ENCODE results near the gene CLEC11A. TPM values are rescaled to one million over a fixed set of nuclear protein-coding genes. Genes with fewer than 3 reads are reported as not detected.
A peak's percentile ranks its signal among the peaks of the same experiment; 100 is the strongest.

Gene CLEC11A
- total and polyA plus RNA-seq, 9 of the 15 experiments (the other 6 are each of a cell fraction or from before 2014, with no cell fraction given): 0.39 to 43.9 (median 3.4) TPM

DNA sequence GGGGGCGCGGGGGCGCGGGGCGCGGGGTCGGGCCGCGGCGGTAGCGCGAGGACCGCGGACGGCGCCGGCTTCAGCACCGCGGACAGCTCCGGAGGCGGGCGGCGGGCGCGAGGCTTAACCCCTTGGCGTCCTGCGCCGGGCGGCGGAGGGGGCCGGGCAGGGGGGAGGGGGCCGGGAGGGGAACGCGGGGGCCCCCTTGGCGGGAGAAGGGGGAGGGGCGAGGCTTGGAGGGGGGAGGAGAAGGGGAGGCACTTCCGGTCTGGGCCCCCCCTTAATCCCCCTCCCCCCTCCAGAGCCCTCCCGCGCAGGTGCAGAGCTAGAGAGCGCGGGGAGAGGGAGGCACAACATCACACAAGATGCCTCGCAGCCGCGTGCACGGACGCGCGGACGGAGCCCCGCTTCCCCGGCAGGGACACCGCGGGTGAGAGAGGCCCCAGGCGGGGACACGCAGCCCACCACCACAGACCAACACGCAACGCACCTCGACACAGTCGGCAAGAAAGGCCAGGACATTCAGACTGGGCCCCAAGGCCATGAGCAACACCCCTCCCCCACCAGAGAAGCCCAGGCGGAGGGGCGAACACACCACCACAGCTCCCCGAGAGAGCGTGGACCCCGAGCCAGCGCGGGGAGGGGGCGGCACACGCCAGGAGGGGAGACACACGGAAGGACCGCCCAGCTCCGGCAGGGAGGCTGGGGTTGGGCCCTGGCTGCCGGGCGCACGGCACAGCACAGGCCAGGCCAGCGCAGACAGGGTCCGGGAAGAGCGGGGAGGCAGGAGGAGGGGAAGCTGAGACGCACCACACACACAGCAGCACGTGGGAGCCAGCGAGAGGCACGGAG lies 27.7 kb upstream of the CLEC11A start:
- no peaks in the 10 kb centered on the region for H3K9me3 ChIP-seq (replicated peaks; ENCODE audit: control insufficient read depth, insufficient read depth, low read depth, low read length)
- H3K4me2 ChIP-seq (ENCODE audit: insufficient read depth, low read length): no peak overlapping the region
- peaks cover 21% of the 10 kb centered on the region for H4K20me1 ChIP-seq (replicated peaks; ENCODE audit: control insufficient read depth, insufficient read depth, low read length)
- H3K27me3 ChIP-seq (ENCODE audit: control insufficient read depth in 2 of 2, insufficient read depth in 2 of 2, low read length in 2 of 2): peaks cover 11 to 59% of the 10 kb centered on the region in 2 experiments; a peak in 4 of 5 replicates
- BruUV-seq (replicated peaks): no TSS peak
- DNase-seq (ENCODE audit: extremely low read depth in 1 of 4, low spot score in 3 of 4): peak; percentile 53 to 87 (median 80)
- no peak overlapping the region for H3K27ac ChIP-seq (ENCODE audit: extremely low read depth, low read depth, low read length)
- 13% methylated on average over 33 of the region's 81 CpGs for WGBS (ENCODE audit: insufficient coverage, low coverage, missing lambda C conversion rate)
- H2AFZ ChIP-seq (ENCODE audit: low read depth, low read length): no peak overlapping the region
- peaks cover 0 to 24% of the 10 kb centered on the region in 2 experiments; a peak in 2 of 5 replicates for H3K4me1 ChIP-seq (replicated peaks in 1 of 2; ENCODE audit: control insufficient read depth in 2 of 2, insufficient read depth in 2 of 2, low read length in 2 of 2)
- ChIA-PET CTCF (ENCODE audit: low intra/inter-chr PET ratio) (no interaction called here), POLR2A (no interaction called here)
- intact Hi-C loops (cut with micrococcal nuclease): no loop called here
- no peaks in the 10 kb centered on the region for H3K79me2 ChIP-seq (ENCODE audit: control insufficient read depth, insufficient read depth, low read length)
- H3K36me3 ChIP-seq (ENCODE audit: control insufficient read depth, insufficient read depth, low read length): no peaks in the 10 kb centered on the region
- FAIRE-seq: no peak
- no peak overlapping the region for H3K4me3 ChIP-seq
- H3K9me1 ChIP-seq (ENCODE audit: control insufficient read depth, insufficient read depth, low read length): no peaks in the 10 kb centered on the region
- peak; percentile 93 for ATAC-seq
- H3K9ac ChIP-seq (ENCODE audit: insufficient read depth in 1 of 2, low read depth in 2 of 2, low read length in 2 of 2): no peak overlapping the region
- in situ Hi-C loops (cut with MboI): no loop called here
- TF ChIP-seq, protein P1, sequence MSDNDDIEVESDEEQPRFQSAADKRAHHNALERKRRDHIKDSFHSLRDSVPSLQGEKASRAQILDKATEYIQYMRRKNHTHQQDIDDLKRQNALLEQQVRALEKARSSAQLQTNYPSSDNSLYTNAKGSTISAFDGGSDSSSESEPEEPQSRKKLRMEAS (CRISPR knock-in tag; IDR thresholded peaks at IDR 0.05): peak; percentile 15; the same call in 1 of the 2 replicates
- TF ChIP-seq ZNF280B (CRISPR knock-in tag; IDR thresholded peaks at IDR 0.05) (no peak), ZKSCAN3 (CRISPR knock-in tag; IDR thresholded peaks at IDR 0.05) (no peak), CREM (IDR thresholded peaks at IDR 0.05; ENCODE audit: low read depth) (peak; percentile 43; the same call in 1 of the 2 replicates), FOSL1 (tag; conservative IDR thresholded peaks at IDR 0.05) (no peak), PRMT5 (CRISPR knock-in tag; IDR thresholded peaks at IDR 0.05) (peak; percentile 75; the same call in 1 of the 2 replicates), MIER1 (IDR thresholded peaks at IDR 0.05; ENCODE audit: low read depth) (0 out of 2 replicates have a peak, but pooled peaks have one; percentile 2), KDM1A (IDR thresholded peaks at IDR 0.05) (peak in 1 of 2 experiments; percentile 18; a peak in 1 of 4 replicates), GABPA (tag; conservative IDR thresholded peaks at IDR 0.05; ENCODE audit: low read depth) (peak; percentile 46; the same call in 1 of the 2 replicates), NRF1 (conservative IDR thresholded peaks at IDR 0.05 in 1 of 2, IDR thresholded peaks at IDR 0.05 in 1 of 2) (peak; percentile 21 to 27; a peak in 2 of 4 replicates), ZBTB7A (IDR thresholded peaks at IDR 0.05; ENCODE audit: borderline replicate concordance, control insufficient read depth, low read depth, low read length) (peak; percentile 66; the same call in 1 of the 2 replicates)
- TF ChIP-seq, protein P2, sequence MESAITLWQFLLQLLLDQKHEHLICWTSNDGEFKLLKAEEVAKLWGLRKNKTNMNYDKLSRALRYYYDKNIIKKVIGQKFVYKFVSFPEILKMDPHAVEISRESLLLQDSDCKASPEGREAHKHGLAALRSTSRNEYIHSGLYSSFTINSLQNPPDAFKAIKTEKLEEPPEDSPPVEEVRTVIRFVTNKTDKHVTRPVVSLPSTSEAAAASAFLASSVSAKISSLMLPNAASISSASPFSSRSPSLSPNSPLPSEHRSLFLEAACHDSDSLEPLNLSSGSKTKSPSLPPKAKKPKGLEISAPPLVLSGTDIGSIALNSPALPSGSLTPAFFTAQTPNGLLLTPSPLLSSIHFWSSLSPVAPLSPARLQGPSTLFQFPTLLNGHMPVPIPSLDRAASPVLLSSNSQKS (CRISPR knock-in tag; IDR thresholded peaks at IDR 0.05): no peak
- TF ChIP-seq, protein P3, sequence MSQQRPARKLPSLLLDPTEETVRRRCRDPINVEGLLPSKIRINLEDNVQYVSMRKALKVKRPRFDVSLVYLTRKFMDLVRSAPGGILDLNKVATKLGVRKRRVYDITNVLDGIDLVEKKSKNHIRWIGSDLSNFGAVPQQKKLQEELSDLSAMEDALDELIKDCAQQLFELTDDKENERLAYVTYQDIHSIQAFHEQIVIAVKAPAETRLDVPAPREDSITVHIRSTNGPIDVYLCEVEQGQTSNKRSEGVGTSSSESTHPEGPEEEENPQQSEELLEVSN (IDR thresholded peaks at IDR 0.05; ENCODE audit: borderline replicate concordance in 1 of 2, extremely low read depth in 1 of 2, insufficient read depth in 1 of 2, insufficient read length in 1 of 2, low read depth in 1 of 2, low read length in 1 of 2, poor library complexity in 1 of 2, severe bottlenecking in 1 of 2): peak in 1 of 2 experiments; percentile 33
- TF ChIP-seq, protein P4, sequence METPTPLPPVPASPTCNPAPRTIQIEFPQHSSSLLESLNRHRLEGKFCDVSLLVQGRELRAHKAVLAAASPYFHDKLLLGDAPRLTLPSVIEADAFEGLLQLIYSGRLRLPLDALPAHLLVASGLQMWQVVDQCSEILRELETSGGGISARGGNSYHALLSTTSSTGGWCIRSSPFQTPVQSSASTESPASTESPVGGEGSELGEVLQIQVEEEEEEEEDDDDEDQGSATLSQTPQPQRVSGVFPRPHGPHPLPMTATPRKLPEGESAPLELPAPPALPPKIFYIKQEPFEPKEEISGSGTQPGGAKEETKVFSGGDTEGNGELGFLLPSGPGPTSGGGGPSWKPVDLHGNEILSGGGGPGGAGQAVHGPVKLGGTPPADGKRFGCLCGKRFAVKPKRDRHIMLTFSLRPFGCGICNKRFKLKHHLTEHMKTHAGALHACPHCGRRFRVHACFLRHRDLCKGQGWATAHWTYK (CRISPR knock-in tag; IDR thresholded peaks at IDR 0.05): no peak
